Neural cell (in vitro differentiated cells): ENCODE data around the gene ADAMTS17. TPM values are rescaled to one million over a fixed set of nuclear protein-coding genes. Genes with fewer than 3 reads are reported as not detected.

Source experiments
- H2AFZ ChIP-seq: fragments of 200-600, 300-800 bp; sonication (generic), shearing (Covaris generic); 2 replicates; pipeline ENCODE4 v1.6.0; 2014; ENCODE audit warnings: low read depth, mild to moderate bottlenecking, antibody characterized with exemption, low read length, moderate library complexity
- H3F3A ChIP-seq: fragments of 200-600 bp; shearing (Covaris generic); 2 replicates; pipeline ENCODE4 v1.6.1; 2016; ENCODE audit warnings: mild to moderate bottlenecking, moderate library complexity, mixed read lengths, antibody characterized with exemption, low read length; ENCODE audit not compliant: insufficient read depth, poor library complexity, severe bottlenecking
- H3K27ac ChIP-seq: fragments of 200-600, 300-800 bp; sonication (generic), shearing (Covaris generic); 2 replicates; pipeline ENCODE4 v1.5.1; 2014; ENCODE audit warnings: mild to moderate bottlenecking, low read length, moderate library complexity
- H3K27me3 ChIP-seq: fragments of 300-800, 200-600 bp; sonication (generic), shearing (Covaris generic); 2 replicates; pipeline ENCODE4 v1.6.0; 2014; ENCODE audit warnings: mild to moderate bottlenecking, low read depth, low read length, moderate library complexity; ENCODE audit not compliant: insufficient read depth
- H3K36me3 ChIP-seq: fragments of 300-800, 200-600 bp; sonication (generic), shearing (Covaris generic); 2 replicates; pipeline ENCODE4 v1.5.1; 2014; ENCODE audit warnings: mild to moderate bottlenecking, antibody characterized with exemption, low read length, moderate library complexity; ENCODE audit not compliant: insufficient read depth
- H3K4me2 ChIP-seq: fragments of 300-800, 200-600 bp; sonication (generic), shearing (Covaris generic); 2 replicates; pipeline ENCODE4 v1.6.0; 2014; ENCODE audit warnings: mild to moderate bottlenecking, low read length
- H3K4me3 ChIP-seq: fragments of 300-800, 200-600 bp; sonication (generic), shearing (Covaris generic); 2 replicates; pipeline ENCODE4 v1.5.1; 2014; ENCODE audit warnings: mild to moderate bottlenecking, low read length, moderate library complexity
- H3K79me2 ChIP-seq: fragments of 200-600 bp; shearing (Covaris generic); replicated peaks from 2 replicates; pipeline ENCODE4 v1.6.0; 2014; ENCODE audit warnings: mild to moderate bottlenecking, low read length, moderate library complexity; ENCODE audit not compliant: insufficient read depth
- H3K9ac ChIP-seq: fragments of 300-800, 200-600 bp; sonication (generic), shearing (Covaris generic); 2 replicates; pipeline ENCODE4 v1.6.1; 2016; ENCODE audit warnings: mild to moderate bottlenecking, low read length, mixed read lengths
- H3K9me2 ChIP-seq: fragments of 200-600 bp; shearing (Covaris generic); 2 replicates; pipeline ENCODE4 v1.6.1; 2016; ENCODE audit warnings: mild to moderate bottlenecking, low read length, mixed read lengths; ENCODE audit not compliant: insufficient read depth
- H3K9me3 ChIP-seq: fragments of 200-600, 300-800 bp; sonication (generic), shearing (Covaris generic); 2 replicates; pipeline ENCODE4 v1.6.1; 2016; ENCODE audit warnings: mild to moderate bottlenecking, mixed run types, low read length, moderate library complexity, mixed read lengths
- H4K20me1 ChIP-seq: fragments of 200-600 bp; shearing (Covaris generic); 2 replicates; pipeline ENCODE4 v1.6.1; 2016; ENCODE audit warnings: mild to moderate bottlenecking, mixed run types; ENCODE audit not compliant: insufficient read depth
- CTCF ChIP-seq: fragments of 450-650 bp; IDR thresholded peaks from 2 replicates; pipeline ENCODE4 v1.5.1; 2014; ENCODE audit warnings: antibody characterized with exemption, mild to moderate bottlenecking, moderate library complexity; ENCODE audit not compliant: poor library complexity, severe bottlenecking
- EP300 ChIP-seq: fragments of 450-650 bp; conservative IDR thresholded peaks from 2 replicates; pipeline ENCODE4 v1.6.1; 2014; ENCODE audit warnings: antibody characterized with exemption, mild to moderate bottlenecking, moderate library complexity; ENCODE audit not compliant: poor library complexity, severe bottlenecking
- EZH2 ChIP-seq: fragments of 200-600, 300-800 bp; shearing (Covaris generic), sonication (generic); IDR thresholded peaks from 2 replicates; pipeline ENCODE4 v1.6.1; 2014; ENCODE audit warnings: antibody characterized with exemption, low read length, borderline replicate concordance, mild to moderate bottlenecking; ENCODE audit not compliant: insufficient read depth, poor library complexity, severe bottlenecking
- MXI1 ChIP-seq: fragments of 450-650 bp; conservative IDR thresholded peaks from 2 replicates; pipeline ENCODE4 v1.6.1; 2014; ENCODE audit warnings: antibody characterized with exemption, mild to moderate bottlenecking; ENCODE audit not compliant: poor library complexity, severe bottlenecking
- POLR2AphosphoS5 ChIP-seq: IDR thresholded peaks from 2 replicates; pipeline ENCODE4 v1.6.1; 2012
- RAD21 ChIP-seq: fragments of 450-650 bp; conservative IDR thresholded peaks from 2 replicates; pipeline ENCODE4 v1.6.1; 2014; ENCODE audit warnings: antibody characterized with exemption, mild to moderate bottlenecking, moderate library complexity
- REST ChIP-seq: IDR thresholded peaks from 2 replicates; pipeline ENCODE4 v1.6.1; 2012; ENCODE audit warnings: borderline replicate concordance
- SMC3 ChIP-seq: fragments of 450-650 bp; conservative IDR thresholded peaks from 2 replicates; pipeline ENCODE4 v1.6.1; 2014; ENCODE audit warnings: antibody characterized with exemption, mild to moderate bottlenecking, moderate library complexity; ENCODE audit not compliant: poor library complexity
- TAF1 ChIP-seq: IDR thresholded peaks from 2 replicates; pipeline ENCODE4 v1.6.1; 2012; ENCODE audit warnings: low read depth
- polyA plus RNA-seq: library from polyadenylated mRNA; depleted of rRNA; stranded (reverse); fragments of >200 nt; gene quantifications from 2 replicates; pipeline ENCODE4 v1.2.3, GENCODE V29; 2014

The ADAMTS17 gene
- polyA plus RNA-seq, 1 donor from 2014 or later: 0.04 TPM

- Histone ChIP-seq H3K79me2 (no peaks in the 10 kb centered on the region), H3K27ac (no peak overlapping the region), H3F3A (no peaks in the 10 kb centered on the region), H3K9me2 (no peaks in the 10 kb centered on the region), H3K9ac (no peak overlapping the region), H4K20me1 (no peaks in the 10 kb centered on the region), H3K4me3 (no peak overlapping the region), H3K27me3 (no peaks in the 10 kb centered on the region), H3K36me3 (no peaks in the 10 kb centered on the region), H2AFZ (no peak overlapping the region), H3K9me3 (no peaks in the 10 kb centered on the region), H3K4me2 (no peak overlapping the region)
- TF ChIP-seq TAF1: no peak
- TF ChIP-seq RAD21: no peak
- no peak for TF ChIP-seq EP300
- TF ChIP-seq POLR2AphosphoS5: no peak
- no peak for TF ChIP-seq REST
- TF ChIP-seq MXI1: no peak
- no peak for TF ChIP-seq CTCF
- TF ChIP-seq SMC3: no peak
- no peak for TF ChIP-seq EZH2
These were observed 29.8 kb downstream of the ADAMTS17 start for GRCh38 chr15:100311833-100312476.

- Histone ChIP-seq H2AFZ (no peak overlapping the region), H3K9me3 (no peaks in the 10 kb centered on the region), H3K4me2 (no peak overlapping the region), H3K27ac (no peak overlapping the region), H3K9ac (no peak overlapping the region), H3K9me2 (no peaks in the 10 kb centered on the region), H3K27me3 (no peaks in the 10 kb centered on the region), H3K36me3 (no peaks in the 10 kb centered on the region), H3F3A (no peaks in the 10 kb centered on the region), H4K20me1 (no peaks in the 10 kb centered on the region), H3K4me3 (no peak overlapping the region), H3K79me2 (no peaks in the 10 kb centered on the region)
- no peak for TF ChIP-seq TAF1
- TF ChIP-seq MXI1: no peak
- TF ChIP-seq SMC3: no peak
These were observed 30.6 kb downstream of the ADAMTS17 start for GRCh38 chr15:100311154-100311625.
